Fibroblast of lung (primary cell): ENCODE results near the gene RASA3.

ENCODE experiments used
- EZH2 ChIP-seq: IDR thresholded peaks from 2 replicates; pipeline ENCODE4 v1.5.1; 2012; ENCODE audit warnings: low read length, control low read depth, mild to moderate bottlenecking; ENCODE audit errors: missing control alignments
- TF ChIP-seq, protein P1 (sequence below), 2 donors: IDR thresholded peaks in 1 of 2; conservative IDR thresholded peaks in 1 of 2; 1 replicate in 1 of 2; 2 replicates in 1 of 2; pipeline ENCODE4 v1.5.1; 2011 to 2012; ENCODE audit warnings: low read length in 2 of 2, control low read depth in 1 of 2, inconsistent platforms in 1 of 2, low read depth in 1 of 2, mild to moderate bottlenecking in 1 of 2

DNA sequence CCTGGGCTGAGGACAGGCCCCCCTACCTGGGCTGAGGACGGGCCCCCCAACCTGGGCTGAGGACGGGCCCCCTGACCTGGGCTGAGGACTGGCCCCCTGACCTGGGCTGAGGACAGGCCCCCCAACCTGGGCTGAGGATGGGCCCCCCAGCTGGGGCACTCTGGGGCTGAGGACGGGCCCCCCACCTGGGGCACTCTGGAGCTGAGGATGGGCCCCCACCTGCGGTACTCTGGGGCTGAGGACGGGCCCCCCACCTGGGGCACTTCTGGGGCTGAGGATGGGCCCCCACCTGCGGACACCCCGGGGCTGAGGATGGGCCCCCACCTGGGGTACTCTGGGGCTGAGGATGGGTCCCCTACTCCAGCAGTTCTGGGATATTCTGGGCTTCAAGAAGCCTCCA, 65.5 kb downstream of the RASA3 start:
- TF ChIP-seq, protein P1, sequence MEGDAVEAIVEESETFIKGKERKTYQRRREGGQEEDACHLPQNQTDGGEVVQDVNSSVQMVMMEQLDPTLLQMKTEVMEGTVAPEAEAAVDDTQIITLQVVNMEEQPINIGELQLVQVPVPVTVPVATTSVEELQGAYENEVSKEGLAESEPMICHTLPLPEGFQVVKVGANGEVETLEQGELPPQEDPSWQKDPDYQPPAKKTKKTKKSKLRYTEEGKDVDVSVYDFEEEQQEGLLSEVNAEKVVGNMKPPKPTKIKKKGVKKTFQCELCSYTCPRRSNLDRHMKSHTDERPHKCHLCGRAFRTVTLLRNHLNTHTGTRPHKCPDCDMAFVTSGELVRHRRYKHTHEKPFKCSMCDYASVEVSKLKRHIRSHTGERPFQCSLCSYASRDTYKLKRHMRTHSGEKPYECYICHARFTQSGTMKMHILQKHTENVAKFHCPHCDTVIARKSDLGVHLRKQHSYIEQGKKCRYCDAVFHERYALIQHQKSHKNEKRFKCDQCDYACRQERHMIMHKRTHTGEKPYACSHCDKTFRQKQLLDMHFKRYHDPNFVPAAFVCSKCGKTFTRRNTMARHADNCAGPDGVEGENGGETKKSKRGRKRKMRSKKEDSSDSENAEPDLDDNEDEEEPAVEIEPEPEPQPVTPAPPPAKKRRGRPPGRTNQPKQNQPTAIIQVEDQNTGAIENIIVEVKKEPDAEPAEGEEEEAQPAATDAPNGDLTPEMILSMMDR (conservative IDR thresholded peaks at IDR 0.05 in 1 of 2, IDR thresholded peaks at IDR 0.05 in 1 of 2; ENCODE audit: low read depth in 1 of 2, low read length in 2 of 2) = no peak
- TF ChIP-seq EZH2 = no peak
